Left lung (tissue), 10 donors: ENCODE measurements around the gene PEX10. TPM values are rescaled to one million over a fixed set of nuclear protein-coding genes. Genes with fewer than 3 reads are reported as not detected.
A peak's percentile ranks its signal among the peaks of the same experiment; 100 is the strongest.

Source experiments
- ATAC-seq: fragments of 200-7000 bp; cut with Tn5 transposase; one replicate; pipeline ENCODE4 v1.9.1; 2020; ENCODE audit warnings: moderate library complexity
- DNase-seq, 4 donors: peaks; one replicate each; pipeline ENCODE4 v3.0.0-alpha.2; 2013 to 2020
- H3K27ac ChIP-seq, 2 donors: fragments of 200-600 bp; sonication (generic) in 1 of 2; one replicate each; pipeline versions ENCODE4 v1.5.0 to v1.8.0; 2020 to 2021
- H3K27me3 ChIP-seq, 2 donors: fragments of 200-600 bp; sonication (generic) in 1 of 2; one replicate each; pipeline versions ENCODE4 v1.5.0 to v1.8.0; 2020 to 2021
- H3K36me3 ChIP-seq, 2 donors: fragments of 200-600 bp; sonication (generic) in 1 of 2; one replicate each; pipeline versions ENCODE4 v1.5.0 to v1.8.0; 2020 to 2021
- H3K4me1 ChIP-seq, 2 donors: fragments of 200-600 bp; one replicate each; pipeline ENCODE4 v1.8.0; 2021
- H3K4me3 ChIP-seq, 2 donors: fragments of 200-600 bp; sonication (generic) in 1 of 2; one replicate each; pipeline versions ENCODE4 v1.5.0 to v1.8.0; 2020 to 2021; ENCODE audit warnings: mild to moderate bottlenecking in 1 of 2
- H3K9me3 ChIP-seq, 2 donors: fragments of 200-600 bp; sonication (generic) in 1 of 2; one replicate each; pipeline versions ENCODE4 v1.5.0 to v1.8.0; 2020 to 2021
- CTCF ChIP-seq, 2 donors: fragments of 200-600 bp; sonication (generic) in 1 of 2; IDR thresholded peaks; one replicate each; pipeline versions ENCODE4 v1.5.0 to v1.8.0; 2021; ENCODE audit warnings: antibody characterized with exemption in 2 of 2
- intact Hi-C, 2 donors: fragments of 100-400 bp; cut with DNase I; formaldehyde crosslinking; loops; one replicate each; pipeline versions ENCODE4 v1.11.2 to v1.14.2; 2022
- polyA plus RNA-seq, 6 donors: library from polyadenylated mRNA; unstranded; fragments of 120-200 nt; gene quantifications; one replicate each; pipeline ENCODE4 v1.2.1, GENCODE V29; 2013; ENCODE audit not compliant: insufficient read length in 6 of 6
- total RNA-seq, 2 donors: library from RNA; stranded (reverse); fragmentation: NEBNext Ultra II Directional; extraction: Animal tissue kit (Norgen Biotek cat#: 25700); gene quantifications; one replicate each; pipeline ENCODE4 v1.2.1, GENCODE V29; 2021
- donor health status: DM: no; HTN: yes; CAD: no.
- donor health status: DM: no; HTN: no; CAD: no.

PEX10 gene
- total and polyA plus RNA-seq, 8 donors: 14.3 to 22.9 (median 17.4) TPM

- Histone ChIP-seq H3K27me3 (peaks cover 0 to 8% of the 10 kb centered on the region in 2 donors), H3K4me1 (no peaks in the 10 kb centered on the region), H3K36me3 (no peaks in the 10 kb centered on the region), H3K9me3 (no peaks in the 10 kb centered on the region), H3K27ac (no peak overlapping the region), H3K4me3 (no peak overlapping the region)
- no peak for TF ChIP-seq CTCF (IDR thresholded peaks at IDR 0.05)
- DNase-seq: peak in 1 of 4 donors; percentile 58
- intact Hi-C loops: no loop called here
- ATAC-seq: no peak
These were observed 55.2 kb downstream of the PEX10 start for GRCh38 chr1:2356911-2357845.

GRCh38 chr1:2356401-2356800 lies 56.0 kb downstream of the PEX10 start:
- intact Hi-C loops: no loop called here
- DNase-seq (peak in 1 of 4 donors; percentile 73), ATAC-seq (no peak)
- Histone ChIP-seq H3K4me3 (no peak overlapping the region), H3K9me3 (no peaks in the 10 kb centered on the region), H3K27ac (no peak overlapping the region), H3K4me1 (no peaks in the 10 kb centered on the region), H3K36me3 (no peaks in the 10 kb centered on the region), H3K27me3 (peaks cover 0 to 8% of the 10 kb centered on the region in 2 donors)
- no peak for TF ChIP-seq CTCF (IDR thresholded peaks at IDR 0.05)

GRCh38 chr1:2355373-2356261 lies 56.7 kb downstream of the PEX10 start:
- no peak for TF ChIP-seq CTCF (IDR thresholded peaks at IDR 0.05)
- DNase-seq (peak in 1 of 4 donors; percentile 64), ATAC-seq (no peak)
- intact Hi-C loops: no loop called here
- Histone ChIP-seq H3K4me3 (no peak overlapping the region), H3K4me1 (no peaks in the 10 kb centered on the region), H3K9me3 (no peaks in the 10 kb centered on the region), H3K27me3 (peaks cover 0 to 8% of the 10 kb centered on the region in 2 donors), H3K27ac (no peak overlapping the region), H3K36me3 (no peaks in the 10 kb centered on the region)

- TF ChIP-seq CTCF (IDR thresholded peaks at IDR 0.05): no peak
- DNase-seq (peak in 1 of 4 donors; percentile 65), ATAC-seq (no peak)
- H3K27ac ChIP-seq: no peak overlapping the region
- H3K9me3 ChIP-seq: no peaks in the 10 kb centered on the region
- intact Hi-C loops: no loop called here
- H3K4me1 ChIP-seq: no peaks in the 10 kb centered on the region
- no peak overlapping the region for H3K4me3 ChIP-seq
- peaks cover 0 to 8% of the 10 kb centered on the region in 2 donors for H3K27me3 ChIP-seq
- no peaks in the 10 kb centered on the region for H3K36me3 ChIP-seq
These were observed 57.6 kb downstream of the PEX10 start for GRCh38 chr1:2354511-2355372.

Other genes starting within 250 kb of the PEX10 start
- 10 to 100 TPM; 51.6 to 69.7 TPM for gene FAAP20, start 217.8 kb downstream of the PEX10 start, total RNA-seq
- 10 to 100 TPM; 29.5 to 58.1 (median 38.5) TPM for gene FAAP20, start 217.8 kb downstream of the PEX10 start, polyA plus RNA-seq
- gene SKI, start 184.2 kb downstream of the PEX10 start, total RNA-seq: 10 to 100 TPM; 75.8 to 89.0 TPM
- 10 to 100 TPM; 55.8 to 82.3 (median 71.0) TPM for gene SKI, start 184.2 kb downstream of the PEX10 start, polyA plus RNA-seq
- gene MORN1, start 21.0 kb downstream of the PEX10 start, total RNA-seq: 1 to 10 TPM; 7.5 to 9.8 TPM
- 10 to 100 TPM; 12.8 to 17.8 (median 15.1) TPM for gene MORN1, start 21.0 kb downstream of the PEX10 start, polyA plus RNA-seq
- gene RER1, start 20.7 kb downstream of the PEX10 start, total RNA-seq: 100 to 1,000 TPM; 163 to 167 TPM
- gene RER1, start 20.7 kb downstream of the PEX10 start, polyA plus RNA-seq: 100 to 1,000 TPM in 2 of 6 donors, 10 to 100 TPM in 4; 89.6 to 107 (median 98.3) TPM
- gene PLCH2, start 63.7 kb upstream of the PEX10 start, total RNA-seq: 1 to 10 TPM in 1 of 2 donors, under 1 TPM in 1; 0.67 to 1.3 TPM
- 1 to 10 TPM; 2.3 to 6.5 (median 4.4) TPM for gene PLCH2, start 63.7 kb upstream of the PEX10 start, polyA plus RNA-seq
- gene PANK4, start 114.0 kb upstream of the PEX10 start, total RNA-seq: 10 to 100 TPM; 29.2 to 29.9 TPM
- 10 to 100 TPM; 23.2 to 30.9 (median 26.6) TPM for gene PANK4, start 114.0 kb upstream of the PEX10 start, polyA plus RNA-seq
- 1 to 10 TPM in 1 of 2 donors, under 1 TPM in 1; 0.89 to 1.2 TPM for gene HES5, start 117.7 kb upstream of the PEX10 start, total RNA-seq
- under 1 TPM; 0.21 to 0.91 (median 0.48) TPM for gene HES5, start 117.7 kb upstream of the PEX10 start, polyA plus RNA-seq
- gene TNFRSF14, start 143.8 kb upstream of the PEX10 start, total RNA-seq: 100 to 1,000 TPM in 1 of 2 donors, 10 to 100 TPM in 1; 90.8 to 109 TPM
- gene TNFRSF14, start 143.8 kb upstream of the PEX10 start, polyA plus RNA-seq: 10 to 100 TPM; 24.2 to 38.2 (median 28.5) TPM
- 10 to 100 TPM; 33.2 to 43.4 TPM for gene PRXL2B, start 174.2 kb upstream of the PEX10 start, total RNA-seq
- gene PRXL2B, start 174.2 kb upstream of the PEX10 start, polyA plus RNA-seq: 10 to 100 TPM; 36.9 to 62.5 (median 49.2) TPM
- 1 to 10 TPM; 3.4 TPM for gene MMEL1, start 220.5 kb upstream of the PEX10 start, total RNA-seq
- 1 to 10 TPM; 3.4 to 9.1 (median 5.2) TPM for gene MMEL1, start 220.5 kb upstream of the PEX10 start, polyA plus RNA-seq